ENCODE measurements around the gene GPR171. TPM values are rescaled to one million over a fixed set of nuclear protein-coding genes. Genes with fewer than 3 reads are reported as not detected.

GPR171 gene
- total and polyA plus RNA-seq, 10 donors, result 2.7 to 40.4 (median 11.1) TPM

DNA sequence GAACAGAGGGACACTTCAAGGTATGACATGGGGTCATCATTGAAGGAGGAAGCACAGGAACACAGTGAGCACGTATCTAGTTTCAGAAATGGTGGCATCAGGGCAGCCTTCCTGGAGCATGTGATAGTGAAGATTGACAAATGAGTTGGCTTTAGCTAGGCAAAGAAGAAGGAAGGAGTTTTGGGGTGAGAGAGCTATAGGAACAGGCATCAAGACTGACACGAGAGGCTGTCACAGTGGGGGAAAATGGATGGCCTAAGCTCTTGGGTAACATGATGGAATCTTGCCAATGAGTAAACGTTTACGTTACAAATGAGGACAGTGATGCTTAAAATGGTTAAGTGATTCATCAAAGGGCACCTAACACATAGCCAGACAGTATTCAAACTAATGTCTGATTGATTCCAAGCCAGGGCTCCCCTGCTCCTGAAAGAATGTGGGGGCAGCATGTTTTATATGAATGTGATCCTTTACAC lies 23.1 kb upstream of the GPR171 start:
- TF ChIP-seq, protein P1, sequence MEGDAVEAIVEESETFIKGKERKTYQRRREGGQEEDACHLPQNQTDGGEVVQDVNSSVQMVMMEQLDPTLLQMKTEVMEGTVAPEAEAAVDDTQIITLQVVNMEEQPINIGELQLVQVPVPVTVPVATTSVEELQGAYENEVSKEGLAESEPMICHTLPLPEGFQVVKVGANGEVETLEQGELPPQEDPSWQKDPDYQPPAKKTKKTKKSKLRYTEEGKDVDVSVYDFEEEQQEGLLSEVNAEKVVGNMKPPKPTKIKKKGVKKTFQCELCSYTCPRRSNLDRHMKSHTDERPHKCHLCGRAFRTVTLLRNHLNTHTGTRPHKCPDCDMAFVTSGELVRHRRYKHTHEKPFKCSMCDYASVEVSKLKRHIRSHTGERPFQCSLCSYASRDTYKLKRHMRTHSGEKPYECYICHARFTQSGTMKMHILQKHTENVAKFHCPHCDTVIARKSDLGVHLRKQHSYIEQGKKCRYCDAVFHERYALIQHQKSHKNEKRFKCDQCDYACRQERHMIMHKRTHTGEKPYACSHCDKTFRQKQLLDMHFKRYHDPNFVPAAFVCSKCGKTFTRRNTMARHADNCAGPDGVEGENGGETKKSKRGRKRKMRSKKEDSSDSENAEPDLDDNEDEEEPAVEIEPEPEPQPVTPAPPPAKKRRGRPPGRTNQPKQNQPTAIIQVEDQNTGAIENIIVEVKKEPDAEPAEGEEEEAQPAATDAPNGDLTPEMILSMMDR (IDR thresholded peaks at IDR 0.05 in 8 of 11, conservative IDR thresholded peaks at IDR 0.05 in 3 of 11), result no peak
- TF ChIP-seq POLR2AphosphoS5 (IDR thresholded peaks at IDR 0.05), result no peak
- no peak for TF ChIP-seq POLR2A (IDR thresholded peaks at IDR 0.05)
- H3K36me3 ChIP-seq, result no peaks in the 10 kb centered on the region
- peaks cover 0 to 3% (median 0%) of the 10 kb centered on the region in 8 donors for H3K9me3 ChIP-seq
- peaks cover 7 to 56% (median 26%) of the 10 kb centered on the region in 6 donors for H3K4me1 ChIP-seq
- no peak overlapping the region for H3K4me3 ChIP-seq
- H3K27me3 ChIP-seq (replicated peaks in 1 of 7), result no peaks in the 10 kb centered on the region
- 31 to 63% (median 52%) methylated on average over 4 of the region's 4 CpGs for WGBS, 5 donors
- intact Hi-C loops (cut with DNase I; ENCODE audit: low total_unique reads), result loop anchor here (5.0 kb wide), 1 partner anchor 56 kb away; no protein-coding TSS in a partner anchor
- peak overlapping the region in 3 of 8 donors; percentile 17 to 44 (median 33) for H3K27ac ChIP-seq
- DNase-seq, result no peak

DNA sequence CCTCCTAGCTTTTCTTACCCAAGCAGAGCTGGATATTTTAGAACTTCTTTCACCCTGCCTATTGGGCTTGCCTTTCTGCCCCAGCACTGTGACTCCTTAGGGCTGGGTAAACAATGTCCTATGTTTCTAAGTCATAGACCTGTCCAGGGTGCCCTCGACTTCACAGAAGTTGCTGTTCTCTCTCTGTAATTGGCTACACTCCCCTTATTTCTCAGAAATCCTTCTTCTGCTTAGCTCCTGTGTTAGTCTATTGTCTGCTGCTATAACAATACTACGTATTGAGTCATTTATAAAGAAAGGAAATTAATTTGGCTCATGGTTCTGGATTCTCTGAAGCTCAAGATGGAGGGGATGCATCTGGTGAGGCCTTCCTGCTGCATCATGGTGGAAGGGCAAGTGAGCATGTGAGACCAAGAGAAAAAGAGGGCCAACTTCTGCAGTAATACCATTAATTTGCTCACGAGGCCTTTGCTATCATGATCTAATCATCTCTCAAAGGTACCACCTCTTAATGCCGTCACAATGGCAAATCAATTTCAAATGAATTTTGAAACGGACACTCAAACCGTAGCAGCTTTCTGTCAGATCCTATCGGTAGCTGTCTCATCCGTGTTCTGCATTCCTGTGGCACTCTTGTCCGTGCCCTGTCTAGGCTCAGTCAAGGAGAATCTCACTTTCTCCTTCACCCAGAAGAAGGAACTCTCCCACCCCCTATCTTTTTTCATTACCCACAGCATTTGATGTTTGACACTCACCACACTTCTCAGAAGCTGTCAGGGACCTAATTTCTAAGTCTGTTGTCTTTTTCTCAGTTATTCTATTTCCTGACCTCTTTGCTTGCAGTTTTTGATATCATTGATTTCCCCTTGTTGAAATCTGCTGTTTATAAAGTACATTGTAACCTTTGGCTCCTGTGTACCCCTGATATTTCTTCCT lies 22.3 kb upstream of the GPR171 start:
- Histone ChIP-seq H3K4me3 (no peak overlapping the region), H3K9me3 (peaks cover 0 to 3% (median 0%) of the 10 kb centered on the region in 8 donors), H3K27me3 (replicated peaks in 1 of 7) (no peaks in the 10 kb centered on the region), H3K4me1 (peaks cover 7 to 48% (median 18%) of the 10 kb centered on the region in 6 donors), H3K36me3 (no peaks in the 10 kb centered on the region), H3K27ac (peak overlapping the region in 2 of 8 donors; percentile 17 to 44)
- intact Hi-C loops (cut with DNase I; ENCODE audit: low total_unique reads), result loop anchor here (5.0 kb wide), 1 partner anchor 57 kb away; no protein-coding TSS in a partner anchor
- 70 to 86% (median 77%) methylated on average over 9 of the region's 9 CpGs for WGBS, 5 donors
- TF ChIP-seq POLR2AphosphoS5 (IDR thresholded peaks at IDR 0.05) (no peak), POLR2A (IDR thresholded peaks at IDR 0.05) (no peak)
- TF ChIP-seq, protein P1 (IDR thresholded peaks at IDR 0.05 in 8 of 11, conservative IDR thresholded peaks at IDR 0.05 in 3 of 11), result no peak
- no peak for DNase-seq

DNA sequence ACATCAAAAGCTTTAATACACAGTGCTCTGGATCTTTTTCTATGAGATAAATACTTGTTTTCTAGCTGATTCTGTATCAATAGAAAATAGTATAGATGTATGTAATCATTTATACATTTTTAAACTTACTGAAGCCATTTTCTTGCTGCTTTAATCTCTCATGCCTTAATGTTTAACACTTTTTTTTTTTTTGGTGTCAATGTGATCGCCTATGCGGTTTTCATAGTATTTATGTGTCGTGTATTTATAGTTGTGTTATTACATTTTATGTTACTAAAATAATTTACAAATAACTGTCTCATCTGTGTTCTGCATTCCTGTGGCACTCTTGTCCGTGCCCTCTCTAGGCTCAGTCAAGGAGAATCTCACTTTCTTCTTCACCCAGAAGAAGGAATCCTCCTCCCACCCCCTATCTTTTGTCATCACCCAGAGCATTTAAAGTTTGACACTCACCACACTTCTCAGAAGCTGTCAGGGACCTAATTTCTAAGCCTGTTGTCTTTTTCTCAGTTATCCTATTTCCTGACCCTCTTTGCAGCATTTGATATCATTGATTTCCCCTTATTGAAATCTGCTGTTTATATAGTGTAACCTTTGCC lies 21.4 kb upstream of the GPR171 start:
- intact Hi-C loops (cut with DNase I; ENCODE audit: low total_unique reads), result no loop called here
- peaks cover 7 to 39% (median 16%) of the 10 kb centered on the region in 6 donors for H3K4me1 ChIP-seq

More for the DNA sequence above, 21.4 kb upstream of the GPR171 start:
- no peak for DNase-seq
- Histone ChIP-seq H3K36me3 (no peaks in the 10 kb centered on the region), H3K27ac (peak overlapping the region in 2 of 8 donors; percentile 11 to 44), H3K9me3 (peaks cover 0 to 3% (median 0%) of the 10 kb centered on the region in 8 donors), H3K4me3 (no peak overlapping the region), H3K27me3 (replicated peaks in 1 of 7) (no peaks in the 10 kb centered on the region)
- WGBS, 5 donors, result 83 to 91% (median 87%) methylated on average over 4 of the region's 4 CpGs
- no peak for TF ChIP-seq POLR2A (IDR thresholded peaks at IDR 0.05)
- TF ChIP-seq POLR2AphosphoS5 (IDR thresholded peaks at IDR 0.05), result no peak
- TF ChIP-seq, protein P1 (IDR thresholded peaks at IDR 0.05 in 8 of 11, conservative IDR thresholded peaks at IDR 0.05 in 3 of 11), result no peak

All from spleen (tissue), 11 donors.